Astrocyte (in vitro differentiated cells and primary cell): Measurements from ENCODE around the gene EXOC6B.

ENCODE experiments used
- EZH2 ChIP-seq: IDR thresholded peaks from 2 replicates; pipeline ENCODE4 v1.6.1; 2012; ENCODE audit warnings: mild to moderate bottlenecking, low read length, inconsistent platforms; ENCODE audit not compliant: insufficient read depth
- TF ChIP-seq, protein P1 (sequence below): IDR thresholded peaks from 2 replicates; pipeline ENCODE4 v1.5.1; 2011; ENCODE audit warnings: low read depth, mild to moderate bottlenecking, inconsistent platforms, low read length, moderate library complexity; ENCODE audit not compliant: insufficient read depth

DNA sequence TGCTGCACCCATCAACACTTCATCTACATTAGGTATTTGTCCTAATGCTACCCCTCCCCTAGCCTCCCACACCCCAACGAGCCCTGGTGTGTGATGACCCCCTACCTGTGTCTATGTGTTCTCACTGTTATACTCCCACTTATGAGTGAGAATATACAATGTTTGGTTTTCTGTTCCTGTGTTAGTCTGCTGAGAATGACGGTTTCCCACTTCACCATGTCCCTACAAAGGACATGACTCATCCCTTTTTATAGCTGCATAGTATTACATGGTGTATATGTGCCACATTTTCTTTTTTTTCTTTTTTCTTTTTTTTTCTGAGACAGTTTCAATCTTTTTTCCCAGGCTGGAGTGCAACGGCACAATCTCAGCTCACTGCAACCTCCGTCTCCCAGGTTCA is 394.1 kb downstream of the EXOC6B start:
- TF ChIP-seq, protein P1, sequence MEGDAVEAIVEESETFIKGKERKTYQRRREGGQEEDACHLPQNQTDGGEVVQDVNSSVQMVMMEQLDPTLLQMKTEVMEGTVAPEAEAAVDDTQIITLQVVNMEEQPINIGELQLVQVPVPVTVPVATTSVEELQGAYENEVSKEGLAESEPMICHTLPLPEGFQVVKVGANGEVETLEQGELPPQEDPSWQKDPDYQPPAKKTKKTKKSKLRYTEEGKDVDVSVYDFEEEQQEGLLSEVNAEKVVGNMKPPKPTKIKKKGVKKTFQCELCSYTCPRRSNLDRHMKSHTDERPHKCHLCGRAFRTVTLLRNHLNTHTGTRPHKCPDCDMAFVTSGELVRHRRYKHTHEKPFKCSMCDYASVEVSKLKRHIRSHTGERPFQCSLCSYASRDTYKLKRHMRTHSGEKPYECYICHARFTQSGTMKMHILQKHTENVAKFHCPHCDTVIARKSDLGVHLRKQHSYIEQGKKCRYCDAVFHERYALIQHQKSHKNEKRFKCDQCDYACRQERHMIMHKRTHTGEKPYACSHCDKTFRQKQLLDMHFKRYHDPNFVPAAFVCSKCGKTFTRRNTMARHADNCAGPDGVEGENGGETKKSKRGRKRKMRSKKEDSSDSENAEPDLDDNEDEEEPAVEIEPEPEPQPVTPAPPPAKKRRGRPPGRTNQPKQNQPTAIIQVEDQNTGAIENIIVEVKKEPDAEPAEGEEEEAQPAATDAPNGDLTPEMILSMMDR = no peak
- TF ChIP-seq EZH2 = no peak
